SK-N-SH (cell line): ENCODE results near the gene TMPRSS13. TPM values are rescaled to one million over a fixed set of nuclear protein-coding genes. Genes with fewer than 3 reads are reported as not detected.
"Not testable (repeated sequence)": the region's sequence is repeated elsewhere in the genome, so short reads cannot be mapped to it uniquely, and the experiment has no call there.

Experiments
- CTCF ChIA-PET: fragments of 300-600, 350-600 bp; formaldehyde crosslinking; extraction: SDS; loops from one replicate; lab custom pipeline; 2021; lab: Yijun Ruan, JAX
- POLR2A ChIA-PET: fragments of 350-600 bp; sonication (Branson Sonifier 250); formaldehyde crosslinking; extraction: SDS; loops from one replicate; lab custom pipeline; 2020; ENCODE audit warnings: antibody characterized with exemption, inconsistent platforms; lab: Yijun Ruan, JAX
- DNase-seq: peaks from one replicate; pipeline ENCODE4 v3.0.0; 2012
- H2AFZ ChIP-seq: fragments of 200-600 bp; sonication (generic); 2 replicates; pipeline ENCODE4 v1.8.1; 2016; ENCODE audit warnings: antibody characterized with exemption, mild to moderate bottlenecking, low read depth
- H3F3A ChIP-seq: fragments of 200-600 bp; sonication (generic); replicated peaks from 2 replicates; pipeline ENCODE3; 2016; ENCODE audit warnings: antibody characterized with exemption, mild to moderate bottlenecking; ENCODE audit not compliant: insufficient read depth
- H3K27ac ChIP-seq, 2 experiments: fragments of 200-500 bp in 1 of 2; fragments of 200-600 bp in 1 of 2; sonication (Bioruptor generic) in 1 of 2; sonication (generic), shearing (Covaris generic) in 1 of 2; 2 replicates each; pipeline versions ENCODE4 v1.5.1 to v1.6.1; 2014 to 2016; ENCODE audit warnings: low read depth in 2 of 2, inconsistent platforms in 1 of 2, low read length in 1 of 2, mild to moderate bottlenecking in 1 of 2, mixed read lengths in 1 of 2
- H3K27me3 ChIP-seq: fragments of 200-600 bp; sonication (generic), shearing (Covaris generic); 2 replicates; pipeline ENCODE4 v1.6.1; 2016; ENCODE audit warnings: mixed run types; ENCODE audit not compliant: insufficient read depth
- H3K36me3 ChIP-seq, 2 experiments: fragments of 200-500 bp in 1 of 2; fragments of 200-600 bp in 1 of 2; sonication (Bioruptor generic) in 1 of 2; sonication (generic) in 1 of 2; replicated peaks in 1 of 2; 2 replicates each; pipeline versions ENCODE3 to v1.5.1; 2014 to 2016; ENCODE audit warnings: low read length in 1 of 2, mild to moderate bottlenecking in 1 of 2; ENCODE audit not compliant: insufficient read depth in 2 of 2, control insufficient read depth in 1 of 2
- H3K4me1 ChIP-seq, 2 experiments: fragments of 200-500 bp in 1 of 2; fragments of 200-600 bp in 1 of 2; sonication (Bioruptor generic) in 1 of 2; sonication (generic), shearing (Covaris generic) in 1 of 2; 2 replicates each; pipeline versions ENCODE4 v1.5.1 to v1.6.1; 2014 to 2016; ENCODE audit warnings: low read depth in 1 of 2, low read length in 1 of 2, mixed run types in 1 of 2; ENCODE audit not compliant: insufficient read depth in 2 of 2, control insufficient read depth in 1 of 2
- H3K4me2 ChIP-seq: fragments of 200-600 bp; sonication (generic), shearing (Covaris generic); 2 replicates; pipeline ENCODE4 v1.6.1; 2017; ENCODE audit warnings: mixed run types
- H3K4me3 ChIP-seq, 2 experiments: fragments of 200-500 bp in 1 of 2; fragments of 200-600 bp in 1 of 2; sonication (Bioruptor generic) in 1 of 2; sonication (generic), shearing (Covaris generic) in 1 of 2; 2 replicates each; pipeline versions ENCODE4 v1.5.1 to v1.8.1; 2014 to 2016; ENCODE audit warnings: low read depth in 2 of 2, inconsistent platforms in 1 of 2, low read length in 1 of 2, mild to moderate bottlenecking in 1 of 2, mixed read lengths in 1 of 2, moderate library complexity in 1 of 2
- H3K79me2 ChIP-seq: fragments of 200-600 bp; sonication (generic); 2 replicates; pipeline ENCODE4 v1.8.1; 2017; ENCODE audit warnings: mild to moderate bottlenecking; ENCODE audit not compliant: insufficient read depth
- H3K9ac ChIP-seq: fragments of 200-600 bp; sonication (generic); 2 replicates; pipeline ENCODE4 v1.6.1; 2017; ENCODE audit warnings: mixed run types
- H3K9me2 ChIP-seq: fragments of 200-600 bp; sonication (generic); 2 replicates; pipeline ENCODE4 v1.6.1; 2017; ENCODE audit warnings: mixed run types
- H3K9me3 ChIP-seq: fragments of 200-600 bp; sonication (generic); 2 replicates; pipeline ENCODE4 v1.6.1; 2017; ENCODE audit warnings: mixed run types, mild to moderate bottlenecking, moderate library complexity
- H4K20me1 ChIP-seq: fragments of 200-600 bp; sonication (generic); 2 replicates; pipeline ENCODE4 v1.6.1; 2017; ENCODE audit warnings: mild to moderate bottlenecking, mixed run types; ENCODE audit not compliant: insufficient read depth
- EP300 ChIP-seq, 2 experiments: IDR thresholded peaks; 2 replicates each; pipeline versions ENCODE4 v1.4.0 to v1.6.1; 2012; ENCODE audit warnings: borderline replicate concordance in 1 of 2, low read depth in 1 of 2, low read length in 1 of 2
- FOSL2 ChIP-seq: IDR thresholded peaks from 2 replicates; pipeline ENCODE4 v1.4.0; 2012; ENCODE audit warnings: low read depth, mild to moderate bottlenecking, moderate library complexity, borderline replicate concordance
- GABPA ChIP-seq: IDR thresholded peaks from 2 replicates; pipeline ENCODE4 v1.4.0; 2012; ENCODE audit warnings: low read depth, mild to moderate bottlenecking
- IRF3 ChIP-seq: fragments of 150-350 bp; IDR thresholded peaks from 2 replicates; pipeline ENCODE4 v1.6.1; 2016; ENCODE audit warnings: mild to moderate bottlenecking, low read depth, low read length
- MEF2A ChIP-seq: IDR thresholded peaks from 2 replicates; pipeline ENCODE4 v1.4.0; 2012; ENCODE audit warnings: low read depth, borderline replicate concordance
- NFIC ChIP-seq: IDR thresholded peaks from 2 replicates; pipeline ENCODE4 v1.4.0; 2012; ENCODE audit warnings: borderline replicate concordance
- PBX3 ChIP-seq: IDR thresholded peaks from 2 replicates; pipeline ENCODE4; 2012
- POLR2AphosphoS5 ChIP-seq: IDR thresholded peaks from 2 replicates; pipeline ENCODE4 v1.6.1; 2012; ENCODE audit warnings: low read depth, low read length
- RAD21 ChIP-seq: IDR thresholded peaks from 2 replicates; pipeline ENCODE4 v1.6.1; 2012; ENCODE audit warnings: mild to moderate bottlenecking, low read length
- REST ChIP-seq: IDR thresholded peaks from 2 replicates; pipeline ENCODE4 v1.6.1; 2012; ENCODE audit warnings: mild to moderate bottlenecking, low read depth, low read length, moderate library complexity
- RFX5 ChIP-seq: IDR thresholded peaks from 2 replicates; pipeline ENCODE4 v1.6.1; 2012; ENCODE audit warnings: mild to moderate bottlenecking, improper control_type of control experiment, low read length
- RXRA ChIP-seq: IDR thresholded peaks from 2 replicates; pipeline ENCODE4 v1.4.0; 2012; ENCODE audit warnings: low read depth, mild to moderate bottlenecking, borderline replicate concordance
- SIN3A ChIP-seq: IDR thresholded peaks from 2 replicates; pipeline ENCODE4 v1.6.1; 2012; ENCODE audit warnings: low read depth, mild to moderate bottlenecking, low read length, moderate library complexity, borderline replicate concordance
- USF2 ChIP-seq: fragments of 150-350 bp; IDR thresholded peaks from 2 replicates; pipeline ENCODE4 v1.6.1; 2017; ENCODE audit warnings: antibody characterized with exemption, low read length, low read depth, borderline replicate concordance
- WGBS: methylation state at CpG from one replicate; pipeline ENCODE4 v1.1.6; 2017; ENCODE audit warnings: low lambda C conversion rate; 5-methylcytosine and 5-hydroxymethylcytosine counted together
- polyA plus RNA-seq, 3 experiments: library from polyadenylated mRNA; depleted of rRNA; stranded (reverse); fragments of >200 nt; gene quantifications; 2 replicates each; pipeline ENCODE4 v1.2.3, GENCODE V29; 2012

The TMPRSS13 gene
- polyA plus RNA-seq, 1 of the 3 experiments (the other 2 are of a cell fraction) = not detected

- no peak for DNase-seq
- H3K4me1 ChIP-seq = no peaks in the 10 kb centered on the region
- ChIA-PET CTCF (interaction anchor here (2.2 to 13.7 kb wide), 2 partner anchors 8 to 19 kb away, joined by 6 to 129 read pairs; no protein-coding TSS in a partner anchor), POLR2A (no interaction called here)
- TF ChIP-seq GABPA (no peak), FOSL2 (no peak), RAD21 (no peak), MEF2A (no peak), RFX5 (no peak), RXRA (no peak), PBX3 (no peak), EP300 (IDR thresholded peaks at IDR 0.05; ENCODE audit: borderline replicate concordance in 1 of 2, low read depth in 1 of 2, low read length in 1 of 2) (no peak)
- H3K36me3 ChIP-seq = no peaks in the 10 kb centered on the region
- no peaks in the 10 kb centered on the region for H3K9me3 ChIP-seq
- no peak overlapping the region for H3K9ac ChIP-seq
- WGBS = 42% methylated on average over 3 of the region's 3 CpGs
- no peaks in the 10 kb centered on the region for H3K79me2 ChIP-seq
- 0 out of 2 replicates have a peak, but pooled peaks cover 7% of the 10 kb centered on the region for H3K27me3 ChIP-seq
- H3K9me2 ChIP-seq = no peaks in the 10 kb centered on the region
- H3F3A ChIP-seq = no peaks in the 10 kb centered on the region
- H2AFZ ChIP-seq = no peak overlapping the region
- H3K4me3 ChIP-seq = no peak overlapping the region
- H3K4me2 ChIP-seq = no peak overlapping the region
- no peak overlapping the region for H3K27ac ChIP-seq
- H4K20me1 ChIP-seq = no peaks in the 10 kb centered on the region
Observed at GRCh38 chr11:117927926-117928325, 1.3 kb downstream of the TMPRSS13 start.

- DNase-seq, H4K20me1 ChIP-seq, H3K4me2 ChIP-seq, H2AFZ ChIP-seq, H3K9me2 ChIP-seq, H3K4me1 ChIP-seq, H3F3A ChIP-seq, H3K79me2 ChIP-seq, H3K9me3 ChIP-seq, H3K4me3 ChIP-seq, H3K36me3 ChIP-seq, H3K9ac ChIP-seq, H3K27ac ChIP-seq, H3K27me3 ChIP-seq, POLR2A ChIA-PET: not testable (repeated sequence)
- CTCF ChIA-PET = interaction anchor here (2.2 to 13.7 kb wide), 2 partner anchors 10 to 21 kb away, joined by 6 to 129 read pairs; no protein-coding TSS in a partner anchor
- 15% methylated on average over 5 of the region's 7 CpGs for WGBS
Observed at GRCh38 chr11:117926166-117926565, 3.0 kb downstream of the TMPRSS13 start.

- Histone ChIP-seq H3K36me3 (no peaks in the 10 kb centered on the region), H3K9me3 (no peaks in the 10 kb centered on the region), H3F3A (no peaks in the 10 kb centered on the region), H3K9me2 (no peaks in the 10 kb centered on the region), H3K79me2 (no peaks in the 10 kb centered on the region), H4K20me1 (no peaks in the 10 kb centered on the region), H3K27ac (no peak overlapping the region), H3K4me3 (no peak overlapping the region), H3K27me3 (0 out of 2 replicates have a peak, but pooled peaks cover 6% of the 10 kb centered on the region), H3K4me1 (no peaks in the 10 kb centered on the region), H3K9ac (no peak overlapping the region), H2AFZ (no peak overlapping the region), H3K4me2 (no peak overlapping the region)
- POLR2A ChIA-PET = no interaction called here
- CTCF ChIA-PET = interaction anchor here (0.8 to 13.7 kb wide), 3 partner anchors 22 to 499 kb away, joined by 3 to 129 read pairs (median 3); no protein-coding TSS in a partner anchor
- no peak for DNase-seq
- WGBS = 56% methylated on average over 11 of the region's 11 CpGs
- TF ChIP-seq REST (no peak), NFIC (no peak), POLR2AphosphoS5 (no peak), IRF3 (no peak), SIN3A (no peak), USF2 (no peak)
Observed at GRCh38 chr11:117925198-117925925, 3.8 kb downstream of the TMPRSS13 start.
